NOMO-1 (cell line): ENCODE measurements around the gene KCNMA1.

ENCODE experiments used
- DNase-seq, 2 experiments: peaks; one replicate each; lab custom pipeline; 2025; ENCODE audit not compliant: unreplicated experiment in 2 of 2; lab: John Stamatoyannopoulos, UW

The KCNMA1 gene

GRCh38 chr10:77463499-77463898 lies 174.1 kb downstream of the KCNMA1 start:
- DNase-seq = no peak

GRCh38 chr10:77461636-77462296 lies 175.8 kb downstream of the KCNMA1 start:
- no peak for DNase-seq

GRCh38 chr10:77459905-77460304 lies 177.7 kb downstream of the KCNMA1 start:
- no peak for DNase-seq

- no peak for DNase-seq
These were observed 178.5 kb downstream of the KCNMA1 start for GRCh38 chr10:77458986-77459590.

- no peak for DNase-seq
These were observed 179.9 kb downstream of the KCNMA1 start for GRCh38 chr10:77457721-77458120.

- no peak for DNase-seq
These were observed 180.3 kb downstream of the KCNMA1 start for GRCh38 chr10:77457266-77457665.

GRCh38 chr10:77456414-77456813 lies 181.2 kb downstream of the KCNMA1 start:
- no peak for DNase-seq

GRCh38 chr10:77455561-77455960 lies 182.0 kb downstream of the KCNMA1 start:
- DNase-seq = no peak

- no peak for DNase-seq
These were observed 184.6 kb downstream of the KCNMA1 start for GRCh38 chr10:77452952-77453564.

- DNase-seq = no peak
These were observed 185.7 kb downstream of the KCNMA1 start for GRCh38 chr10:77451886-77452285.

GRCh38 chr10:77448226-77448625 lies 189.4 kb downstream of the KCNMA1 start:
- DNase-seq = no peak

GRCh38 chr10:77446700-77447099 lies 190.9 kb downstream of the KCNMA1 start:
- no peak for DNase-seq

- no peak for DNase-seq
These were observed 192.1 kb downstream of the KCNMA1 start for GRCh38 chr10:77445547-77445946.

GRCh38 chr10:77444041-77444440 lies 193.6 kb downstream of the KCNMA1 start:
- no peak for DNase-seq

GRCh38 chr10:77442699-77443189 lies 194.9 kb downstream of the KCNMA1 start:
- no peak for DNase-seq

- no peak for DNase-seq
These were observed 196.0 kb downstream of the KCNMA1 start for GRCh38 chr10:77441353-77442166.

GRCh38 chr10:77436257-77436975 lies 201.2 kb downstream of the KCNMA1 start:
- no peak for DNase-seq

- no peak for DNase-seq
These were observed 204.1 kb downstream of the KCNMA1 start for GRCh38 chr10:77433546-77433945.

- DNase-seq = no peak
These were observed 205.4 kb downstream of the KCNMA1 start for GRCh38 chr10:77431980-77432797.

- no peak for DNase-seq
These were observed 206.4 kb downstream of the KCNMA1 start for GRCh38 chr10:77431209-77431611.
